Metanephros (tissue), 2 donors: Measurements from ENCODE around the gene ITPKA. TPM values are rescaled to one million over a fixed set of nuclear protein-coding genes. Genes with fewer than 3 reads are reported as not detected.

ENCODE experiments used
- small RNA-seq: library from RNA; depleted of rRNA; stranded (forward); fragments of <200 nt; gene quantifications from one replicate; pipeline ENCODE3, GENCODE V24; 2014; ENCODE audit warnings: low replicate concordance
- total RNA-seq: library from RNA; depleted of rRNA; stranded (reverse); fragments of >200 nt; gene quantifications from one replicate; pipeline ENCODE4 v1.2.3, GENCODE V29; 2014

ITPKA gene
- total RNA-seq = 0.47 TPM

GRCh38 chr15:41493205-41493901 is at the start of gene ITPKA:
TSS of gene ITPKA (plus strand) at chr15:41493874. CDS start at chr15:41493928, 54 bp downstream.

GRCh38 chr15:41513506-41514227 is 20.0 kb downstream of the ITPKA start, which contains the start of gene LTK:
TSS of gene LTK (minus strand) at chr15:41513827. CDS start at chr15:41513709, 118 bp downstream.

Small RNAs within 50 kb of the gene (small RNA-seq; reads per million reads assigned to genes)
- gene RNU6-1169P = not detected

Other genes starting within 250 kb of the ITPKA start
- gene OIP5, start 161.3 kb upstream of the ITPKA start, total RNA-seq = 6.4 TPM
- gene NUSAP1, start 161.0 kb upstream of the ITPKA start, total RNA-seq = 89.6 TPM
- gene NDUFAF1, start 91.4 kb upstream of the ITPKA start, total RNA-seq = 17.3 TPM
- gene RTF1, start 76.8 kb upstream of the ITPKA start, total RNA-seq = 19.0 TPM
- gene LTK, start 20.0 kb downstream of the ITPKA start, total RNA-seq = 1.7 TPM
- 21.3 TPM for gene RPAP1, start 50.4 kb downstream of the ITPKA start, total RNA-seq
- gene TYRO3, start 65.3 kb downstream of the ITPKA start, total RNA-seq = 44.0 TPM
- gene MGA, start 166.5 kb downstream of the ITPKA start, total RNA-seq = 69.2 TPM